Measurements from ENCODE around the gene CCDC92.
"Not testable (repeated sequence)": the region's sequence is repeated elsewhere in the genome, so short reads cannot be mapped to it uniquely, and the experiment has no call there.

Gene CCDC92

GRCh38 chr12:123948796-123949769 is 23.5 kb downstream of the CCDC92 start:
- DNase-seq: no peak

- no peak for DNase-seq
These were observed 24.2 kb downstream of the CCDC92 start for GRCh38 chr12:123948401-123948795.

GRCh38 chr12:123947531-123947930 is 25.1 kb downstream of the CCDC92 start:
- DNase-seq: not testable (repeated sequence)

DNA sequence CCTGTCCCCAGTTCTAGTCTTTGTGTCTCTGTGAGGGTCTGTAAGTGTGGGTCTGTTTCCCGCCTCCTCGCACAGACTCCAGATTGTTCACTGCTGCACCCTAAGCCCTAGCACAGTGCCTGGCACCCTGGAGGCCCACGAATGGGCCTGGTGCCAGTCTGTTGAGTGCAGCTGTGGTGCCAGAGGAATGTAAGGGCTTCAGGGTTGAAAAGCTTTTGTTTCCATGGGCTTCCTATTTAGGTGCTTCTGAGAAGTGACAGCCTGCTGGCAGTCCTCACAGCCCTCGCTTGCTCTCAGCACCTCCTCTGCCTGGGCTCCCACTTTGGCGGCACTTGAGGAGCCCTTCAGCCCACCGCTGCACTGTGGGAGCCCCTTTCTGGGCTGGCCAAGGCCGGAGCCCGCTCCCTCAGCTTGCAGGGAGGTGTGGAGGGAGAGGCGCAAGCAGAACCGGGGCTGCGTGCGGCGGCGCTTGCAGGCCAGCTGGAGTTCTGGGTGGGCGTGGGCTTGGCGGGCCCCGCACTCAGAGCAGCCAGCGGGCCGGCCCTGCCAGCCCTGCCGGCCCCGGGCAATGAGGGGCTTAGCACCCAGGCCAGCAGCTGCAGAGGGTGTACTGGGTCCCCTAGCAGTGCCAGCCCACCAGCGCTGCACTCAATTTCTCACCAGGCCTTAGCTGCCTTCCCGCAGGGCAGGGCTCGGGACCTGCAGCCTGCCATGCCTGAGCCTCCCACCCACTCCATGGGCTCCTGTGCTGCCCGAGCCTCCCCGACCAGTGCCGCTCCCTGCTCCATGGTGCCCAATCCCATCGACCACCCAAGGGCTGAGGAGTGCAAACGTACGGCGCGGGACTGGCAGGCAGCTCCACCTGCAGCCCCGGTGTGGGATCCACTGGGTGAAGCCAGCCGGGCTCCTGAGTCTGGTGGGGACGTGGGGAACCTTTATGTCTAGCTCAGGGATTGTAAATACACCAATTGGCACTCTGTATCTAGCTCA is 25.8 kb downstream of the CCDC92 start:
- not testable (repeated sequence) for DNase-seq

DNA sequence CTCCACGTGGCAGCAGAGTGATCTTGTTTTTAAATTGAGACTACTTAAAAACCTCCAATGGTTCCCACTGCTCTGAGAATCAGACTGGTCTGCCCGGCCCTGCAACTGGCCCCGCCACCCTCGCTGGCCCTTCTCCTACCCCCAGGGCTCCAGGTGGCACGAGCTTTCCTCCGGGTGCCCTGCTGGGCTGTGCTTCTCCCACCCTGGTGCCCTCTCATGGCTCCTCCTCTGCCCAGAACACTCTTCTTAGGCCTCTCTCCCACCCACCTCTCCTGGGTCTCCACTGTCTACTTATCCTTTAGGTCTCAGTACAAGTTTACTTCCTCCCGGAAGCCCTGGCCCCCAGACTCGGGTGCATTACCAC is 26.5 kb downstream of the CCDC92 start:
- DNase-seq: no peak

DNA sequence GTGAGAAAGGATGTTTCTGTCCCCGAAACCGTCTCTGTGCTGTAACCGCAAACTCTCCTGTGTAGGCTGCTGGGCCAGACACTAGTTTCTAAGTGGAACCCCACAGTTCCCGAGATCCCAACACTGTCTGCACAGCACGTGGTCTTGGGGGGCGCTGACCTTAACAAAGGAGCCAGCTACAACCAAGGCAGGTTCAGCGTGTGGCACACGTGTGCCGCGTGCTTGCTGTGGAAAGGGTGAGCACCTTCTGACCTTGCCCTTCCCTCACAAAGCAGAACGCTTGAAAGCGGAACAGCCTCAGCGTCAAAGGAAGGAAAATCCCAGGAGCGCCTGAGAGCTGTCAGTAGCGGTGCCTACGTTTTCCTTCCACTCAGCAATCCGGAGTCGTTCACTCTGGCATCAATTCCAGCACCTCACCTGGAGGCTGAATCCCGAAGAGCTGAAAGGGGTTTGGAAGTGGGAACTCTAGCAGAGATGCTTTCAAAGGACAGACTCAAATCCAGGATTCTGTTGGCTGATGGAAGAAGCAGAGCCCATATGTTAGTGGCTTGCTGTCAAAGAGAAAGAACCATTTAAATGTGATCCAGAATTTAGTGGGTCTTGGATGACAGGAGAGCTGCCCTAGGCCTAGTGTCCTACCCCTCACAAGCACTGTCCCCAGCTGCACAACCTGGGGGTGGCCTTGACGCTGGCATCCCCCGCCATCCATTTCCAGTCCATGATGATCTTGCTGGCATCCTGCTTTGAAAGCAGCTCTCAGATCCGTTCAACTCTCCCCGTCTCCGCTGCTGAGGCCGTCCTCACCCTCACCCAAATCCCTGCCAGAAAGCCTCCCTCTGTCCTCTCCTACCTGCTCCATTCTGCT is 27.1 kb downstream of the CCDC92 start:
- no peak for DNase-seq

- DNase-seq: no peak
These were observed 27.9 kb downstream of the CCDC92 start for GRCh38 chr12:123944696-123945095.

- DNase-seq: no peak
These were observed 28.8 kb downstream of the CCDC92 start for GRCh38 chr12:123943816-123944215.

GRCh38 chr12:123942911-123943648 is 29.6 kb downstream of the CCDC92 start:
- DNase-seq: no peak

- no peak for DNase-seq
These were observed 30.4 kb downstream of the CCDC92 start for GRCh38 chr12:123942238-123942653.

- DNase-seq: peak; percentile 20
These were observed 30.9 kb downstream of the CCDC92 start for GRCh38 chr12:123941624-123942237.

DNA sequence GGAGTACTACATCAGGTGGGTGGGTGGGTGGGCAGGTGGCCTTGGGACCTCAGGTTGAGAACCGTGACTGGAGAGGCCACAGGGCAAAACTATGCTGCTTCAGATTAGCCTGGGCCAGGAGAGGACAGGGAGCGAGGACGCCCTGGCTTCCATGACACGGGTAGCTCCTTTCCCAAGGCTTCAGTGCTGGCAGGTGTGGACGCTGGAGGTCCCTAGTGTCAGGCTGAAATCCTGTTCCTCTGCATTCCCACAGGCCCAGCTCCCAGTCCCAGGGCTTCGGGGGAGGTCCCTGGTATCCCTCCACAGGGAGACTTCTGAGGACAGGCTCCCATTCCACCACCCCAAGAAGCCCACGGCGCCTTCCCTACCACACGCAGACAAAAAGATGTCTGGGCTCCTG is 31.6 kb downstream of the CCDC92 start:
- no peak for DNase-seq

DNA sequence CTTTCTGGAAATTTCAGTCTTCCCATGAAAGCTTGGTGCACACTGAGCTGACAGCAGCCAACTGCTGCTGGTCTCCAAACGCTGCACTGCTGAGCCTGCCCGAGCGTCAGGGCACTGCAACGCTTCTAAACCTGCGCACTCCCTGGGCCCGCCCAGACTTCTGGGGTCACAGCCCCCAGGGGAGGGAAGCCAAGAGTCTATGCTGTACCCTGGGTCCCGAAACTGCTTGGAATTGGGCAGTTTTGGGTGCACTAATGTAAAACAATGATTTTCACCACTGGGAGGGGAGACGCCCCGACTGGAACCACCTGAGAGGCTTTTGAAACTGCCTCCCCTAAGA is 32.0 kb downstream of the CCDC92 start:
- DNase-seq: no peak

- no peak for DNase-seq
These were observed 32.7 kb downstream of the CCDC92 start for GRCh38 chr12:123939716-123940626.

DNA sequence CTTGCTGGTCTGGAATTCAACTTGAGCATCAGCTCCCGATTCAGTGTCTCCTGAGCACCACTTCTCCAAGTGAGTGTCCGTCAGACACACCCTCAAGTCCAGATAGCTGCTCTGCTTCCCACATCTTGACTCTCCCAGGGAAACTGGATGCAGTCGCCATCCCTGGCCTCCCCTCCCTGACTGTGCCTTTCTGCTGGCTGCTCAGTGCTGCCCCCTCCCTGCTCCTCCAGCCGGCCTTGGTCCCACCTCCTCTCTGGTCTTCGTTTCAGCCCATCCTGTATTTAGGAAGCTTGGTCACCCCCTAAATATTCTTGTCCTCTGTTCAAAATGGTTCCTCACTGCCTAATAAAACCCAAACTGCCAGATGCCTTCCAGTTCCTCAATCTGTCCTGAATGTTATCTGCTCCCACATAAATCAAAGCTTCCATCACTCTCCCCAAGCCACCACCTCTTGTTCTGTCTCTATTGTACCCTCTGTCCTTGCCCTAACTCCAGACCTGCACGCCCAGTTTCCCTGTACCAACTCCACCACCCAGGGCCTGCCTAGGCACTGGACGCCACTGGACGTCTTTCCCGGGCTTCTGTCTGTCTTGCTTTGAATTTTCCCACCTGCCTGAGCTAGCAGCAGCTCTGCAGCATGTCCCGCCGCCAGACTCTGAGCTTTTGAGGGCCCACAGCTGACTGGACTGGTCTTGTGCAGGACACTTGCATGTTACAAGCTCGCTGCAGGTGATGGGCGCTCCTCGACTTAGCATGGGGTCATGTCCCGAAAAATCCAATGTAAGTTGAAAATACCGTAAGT is 33.8 kb downstream of the CCDC92 start:
- DNase-seq: no peak

GRCh38 chr12:123937707-123938591 is 34.7 kb downstream of the CCDC92 start:
- DNase-seq: peak; percentile 41

DNA sequence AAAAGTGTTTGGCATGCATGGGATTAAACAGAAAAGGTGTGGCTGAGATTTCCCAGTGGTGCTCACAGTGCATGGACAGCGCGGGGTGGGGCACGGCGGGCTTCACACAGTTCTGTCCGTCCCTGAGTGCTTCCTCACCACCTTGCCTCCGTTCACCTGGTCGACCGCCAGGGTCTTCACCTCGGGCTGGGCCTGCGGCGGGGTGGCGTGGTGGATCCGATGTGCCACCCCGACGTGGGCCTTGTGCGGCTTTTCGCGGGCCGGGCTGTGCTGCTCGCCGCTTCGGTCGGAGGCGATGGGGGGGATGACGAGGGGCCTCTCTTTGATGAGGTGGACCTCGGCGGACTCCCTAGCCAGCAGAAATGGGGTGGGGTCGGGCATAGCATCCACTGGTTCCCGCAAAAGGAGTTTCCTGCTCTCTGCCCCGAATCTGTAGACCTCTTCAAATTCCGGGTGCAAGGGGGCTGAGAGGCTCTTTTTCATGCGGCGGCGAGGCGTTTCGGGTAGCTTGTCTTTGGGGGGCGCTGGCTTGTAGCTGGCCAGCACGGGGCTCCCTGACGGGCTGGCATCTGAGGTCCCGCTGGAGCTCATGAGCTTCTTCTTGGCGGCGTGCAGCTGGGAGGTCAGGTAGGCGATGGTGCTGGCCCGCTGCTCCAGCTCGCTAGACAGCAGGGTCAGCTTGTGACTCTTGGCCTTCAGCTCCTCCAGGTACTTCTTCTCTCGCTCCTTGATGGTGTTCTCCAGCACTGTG is 35.5 kb downstream of the CCDC92 start:
- DNase-seq: no peak

GRCh38 chr12:123936471-123936870 is 36.2 kb downstream of the CCDC92 start:
- DNase-seq: no peak
